K562 (cell line): ENCODE data around the gene ZEB2. TPM values are rescaled to one million over a fixed set of nuclear protein-coding genes. Genes with fewer than 3 reads are reported as not detected.

ENCODE experiments used
- NFYB ChIP-seq: IDR thresholded peaks from 2 replicates; pipeline ENCODE4 v1.6.1; 2011; ENCODE audit warnings: mild to moderate bottlenecking, moderate library complexity; ENCODE audit not compliant: insufficient read length; ENCODE audit errors: extremely low read depth
- polyA plus RNA-seq, 8 experiments: library from polyadenylated mRNA; depleted of rRNA in 4 of 8; stranded (reverse) in 5 of 8; unstranded in 3 of 8; fragments of >200 nt; fragmentation: Nextera tagmentation in 2 of 8; fragmentation: Illumina TruSeq in 1 of 8; extraction: Ambion mirVana in 2 of 8; extraction: Trizol in 1 of 8; gene quantifications; 2 replicates each; pipeline versions ENCODE4 v1.2.1 to v1.2.3, GENCODE V29; 2011 to 2014; ENCODE audit warnings: inconsistent platforms in 1 of 8, missing spikeins in 1 of 8
- total RNA-seq, 7 experiments: library from RNA; depleted of rRNA in 6 of 7; stranded (reverse); fragments of >200 nt in 6 of 7; fragmentation: Illumina TruSeq in 2 of 7; extraction: Trizol in 2 of 7; gene quantifications; 2 replicates each; pipeline versions ENCODE4 v1.2.1 to v1.2.3, GENCODE V29; 2011 to 2021; ENCODE audit warnings: low replicate concordance in 1 of 7
- TF ChIP-seq, protein P1 (sequence below): fragments of 450-650 bp; IDR thresholded peaks from 2 replicates; pipeline ENCODE4 v1.6.1; 2016; ENCODE audit warnings: mild to moderate bottlenecking, moderate library complexity

Gene ZEB2
- total and polyA plus RNA-seq, 9 of the 15 experiments (the other 6 are each of a cell fraction or from before 2014, with no cell fraction given), result 15.1 to 113 (median 72.3) TPM

GRCh38 chr2:144524118-144525009 lies 4.4 kb upstream of the ZEB2 start (continued):
- TF ChIP-seq, protein P1, sequence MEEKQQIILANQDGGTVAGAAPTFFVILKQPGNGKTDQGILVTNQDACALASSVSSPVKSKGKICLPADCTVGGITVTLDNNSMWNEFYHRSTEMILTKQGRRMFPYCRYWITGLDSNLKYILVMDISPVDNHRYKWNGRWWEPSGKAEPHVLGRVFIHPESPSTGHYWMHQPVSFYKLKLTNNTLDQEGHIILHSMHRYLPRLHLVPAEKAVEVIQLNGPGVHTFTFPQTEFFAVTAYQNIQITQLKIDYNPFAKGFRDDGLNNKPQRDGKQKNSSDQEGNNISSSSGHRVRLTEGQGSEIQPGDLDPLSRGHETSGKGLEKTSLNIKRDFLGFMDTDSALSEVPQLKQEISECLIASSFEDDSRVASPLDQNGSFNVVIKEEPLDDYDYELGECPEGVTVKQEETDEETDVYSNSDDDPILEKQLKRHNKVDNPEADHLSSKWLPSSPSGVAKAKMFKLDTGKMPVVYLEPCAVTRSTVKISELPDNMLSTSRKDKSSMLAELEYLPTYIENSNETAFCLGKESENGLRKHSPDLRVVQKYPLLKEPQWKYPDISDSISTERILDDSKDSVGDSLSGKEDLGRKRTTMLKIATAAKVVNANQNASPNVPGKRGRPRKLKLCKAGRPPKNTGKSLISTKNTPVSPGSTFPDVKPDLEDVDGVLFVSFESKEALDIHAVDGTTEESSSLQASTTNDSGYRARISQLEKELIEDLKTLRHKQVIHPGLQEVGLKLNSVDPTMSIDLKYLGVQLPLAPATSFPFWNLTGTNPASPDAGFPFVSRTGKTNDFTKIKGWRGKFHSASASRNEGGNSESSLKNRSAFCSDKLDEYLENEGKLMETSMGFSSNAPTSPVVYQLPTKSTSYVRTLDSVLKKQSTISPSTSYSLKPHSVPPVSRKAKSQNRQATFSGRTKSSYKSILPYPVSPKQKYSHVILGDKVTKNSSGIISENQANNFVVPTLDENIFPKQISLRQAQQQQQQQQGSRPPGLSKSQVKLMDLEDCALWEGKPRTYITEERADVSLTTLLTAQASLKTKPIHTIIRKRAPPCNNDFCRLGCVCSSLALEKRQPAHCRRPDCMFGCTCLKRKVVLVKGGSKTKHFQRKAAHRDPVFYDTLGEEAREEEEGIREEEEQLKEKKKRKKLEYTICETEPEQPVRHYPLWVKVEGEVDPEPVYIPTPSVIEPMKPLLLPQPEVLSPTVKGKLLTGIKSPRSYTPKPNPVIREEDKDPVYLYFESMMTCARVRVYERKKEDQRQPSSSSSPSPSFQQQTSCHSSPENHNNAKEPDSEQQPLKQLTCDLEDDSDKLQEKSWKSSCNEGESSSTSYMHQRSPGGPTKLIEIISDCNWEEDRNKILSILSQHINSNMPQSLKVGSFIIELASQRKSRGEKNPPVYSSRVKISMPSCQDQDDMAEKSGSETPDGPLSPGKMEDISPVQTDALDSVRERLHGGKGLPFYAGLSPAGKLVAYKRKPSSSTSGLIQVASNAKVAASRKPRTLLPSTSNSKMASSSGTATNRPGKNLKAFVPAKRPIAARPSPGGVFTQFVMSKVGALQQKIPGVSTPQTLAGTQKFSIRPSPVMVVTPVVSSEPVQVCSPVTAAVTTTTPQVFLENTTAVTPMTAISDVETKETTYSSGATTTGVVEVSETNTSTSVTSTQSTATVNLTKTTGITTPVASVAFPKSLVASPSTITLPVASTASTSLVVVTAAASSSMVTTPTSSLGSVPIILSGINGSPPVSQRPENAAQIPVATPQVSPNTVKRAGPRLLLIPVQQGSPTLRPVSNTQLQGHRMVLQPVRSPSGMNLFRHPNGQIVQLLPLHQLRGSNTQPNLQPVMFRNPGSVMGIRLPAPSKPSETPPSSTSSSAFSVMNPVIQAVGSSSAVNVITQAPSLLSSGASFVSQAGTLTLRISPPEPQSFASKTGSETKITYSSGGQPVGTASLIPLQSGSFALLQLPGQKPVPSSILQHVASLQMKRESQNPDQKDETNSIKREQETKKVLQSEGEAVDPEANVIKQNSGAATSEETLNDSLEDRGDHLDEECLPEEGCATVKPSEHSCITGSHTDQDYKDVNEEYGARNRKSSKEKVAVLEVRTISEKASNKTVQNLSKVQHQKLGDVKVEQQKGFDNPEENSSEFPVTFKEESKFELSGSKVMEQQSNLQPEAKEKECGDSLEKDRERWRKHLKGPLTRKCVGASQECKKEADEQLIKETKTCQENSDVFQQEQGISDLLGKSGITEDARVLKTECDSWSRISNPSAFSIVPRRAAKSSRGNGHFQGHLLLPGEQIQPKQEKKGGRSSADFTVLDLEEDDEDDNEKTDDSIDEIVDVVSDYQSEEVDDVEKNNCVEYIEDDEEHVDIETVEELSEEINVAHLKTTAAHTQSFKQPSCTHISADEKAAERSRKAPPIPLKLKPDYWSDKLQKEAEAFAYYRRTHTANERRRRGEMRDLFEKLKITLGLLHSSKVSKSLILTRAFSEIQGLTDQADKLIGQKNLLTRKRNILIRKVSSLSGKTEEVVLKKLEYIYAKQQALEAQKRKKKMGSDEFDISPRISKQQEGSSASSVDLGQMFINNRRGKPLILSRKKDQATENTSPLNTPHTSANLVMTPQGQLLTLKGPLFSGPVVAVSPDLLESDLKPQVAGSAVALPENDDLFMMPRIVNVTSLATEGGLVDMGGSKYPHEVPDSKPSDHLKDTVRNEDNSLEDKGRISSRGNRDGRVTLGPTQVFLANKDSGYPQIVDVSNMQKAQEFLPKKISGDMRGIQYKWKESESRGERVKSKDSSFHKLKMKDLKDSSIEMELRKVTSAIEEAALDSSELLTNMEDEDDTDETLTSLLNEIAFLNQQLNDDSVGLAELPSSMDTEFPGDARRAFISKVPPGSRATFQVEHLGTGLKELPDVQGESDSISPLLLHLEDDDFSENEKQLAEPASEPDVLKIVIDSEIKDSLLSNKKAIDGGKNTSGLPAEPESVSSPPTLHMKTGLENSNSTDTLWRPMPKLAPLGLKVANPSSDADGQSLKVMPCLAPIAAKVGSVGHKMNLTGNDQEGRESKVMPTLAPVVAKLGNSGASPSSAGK, result no peak
- no peak for TF ChIP-seq NFYB
